Smooth muscle cell (in vitro differentiated cells): Measurements from ENCODE around the gene ESRP2. TPM values are rescaled to one million over a fixed set of nuclear protein-coding genes. Genes with fewer than 3 reads are reported as not detected.

Experiments used
- DNase-seq: peaks from one replicate; lab custom pipeline; 2025; ENCODE audit not compliant: unreplicated experiment; lab: John Stamatoyannopoulos, UW
- H2AFZ ChIP-seq: fragments of 200-600 bp; sonication (generic); 2 replicates; pipeline ENCODE4 v1.6.0; 2016; ENCODE audit warnings: antibody characterized with exemption, low read depth, mild to moderate bottlenecking
- H3F3A ChIP-seq: fragments of 200-600 bp; sonication (generic); 2 replicates; pipeline ENCODE4 v1.6.0; 2017; ENCODE audit warnings: antibody characterized with exemption, low read depth
- H3K27ac ChIP-seq: fragments of 200-600 bp; sonication (generic); 2 replicates; pipeline ENCODE4 v1.5.1; 2016; ENCODE audit warnings: low read depth, mild to moderate bottlenecking
- H3K27me3 ChIP-seq: fragments of 200-600 bp; sonication (generic); 2 replicates; pipeline ENCODE4 v1.6.1; 2016; ENCODE audit warnings: low read depth, mild to moderate bottlenecking
- H3K36me3 ChIP-seq: fragments of 200-600 bp; sonication (generic); 2 replicates; pipeline ENCODE4 v1.5.1; 2016; ENCODE audit warnings: low read depth
- H3K4me1 ChIP-seq: fragments of 200-600 bp; sonication (generic); 2 replicates; pipeline ENCODE4 v1.5.1; 2016; ENCODE audit warnings: low read depth
- H3K4me2 ChIP-seq: fragments of 200-600 bp; sonication (generic); 2 replicates; pipeline ENCODE4 v1.6.0; 2016; ENCODE audit warnings: mild to moderate bottlenecking
- H3K4me3 ChIP-seq: fragments of 200-600 bp; sonication (generic); 2 replicates; pipeline ENCODE4 v1.5.1; 2016; ENCODE audit warnings: mild to moderate bottlenecking
- H3K79me2 ChIP-seq: fragments of 200-600 bp; sonication (generic); 2 replicates; pipeline ENCODE4 v1.6.0; 2016; ENCODE audit warnings: low read depth, mild to moderate bottlenecking
- H3K9ac ChIP-seq: fragments of 200-600 bp; sonication (generic); 2 replicates; pipeline ENCODE4 v1.6.0; 2016; ENCODE audit warnings: low read depth
- H3K9me3 ChIP-seq: fragments of 200-600 bp; sonication (generic); replicated peaks from 2 replicates; pipeline ENCODE4 v1.5.1; 2016; ENCODE audit warnings: low read depth
- H4K20me1 ChIP-seq: fragments of 200-600 bp; sonication (generic); 2 replicates; pipeline ENCODE4 v1.6.0; 2016; ENCODE audit warnings: low read depth
- CTCF ChIP-seq: fragments of 200-600 bp; sonication (generic); IDR thresholded peaks from 2 replicates; pipeline ENCODE4 v1.5.1; 2017; ENCODE audit warnings: borderline replicate concordance, mild to moderate bottlenecking, antibody characterized with exemption; ENCODE audit not compliant: insufficient read depth, poor library complexity, severe bottlenecking
- WGBS: methylation state at CpG from one replicate; pipeline ENCODE4 v1.1.7; 2016; ENCODE audit warnings: low lambda C conversion rate; 5-methylcytosine and 5-hydroxymethylcytosine counted together
- polyA plus RNA-seq: library from polyadenylated mRNA; unstranded; fragments of >200 nt; fragmentation: Nextera tagmentation; extraction: Ambion mirVana; gene quantifications from 2 replicates; pipeline ENCODE4 v1.2.1, GENCODE V29; 2016
- total RNA-seq: library from RNA; depleted of rRNA; stranded (reverse); fragments of >200 nt; gene quantifications from 2 replicates; pipeline ENCODE4 v1.2.3, GENCODE V29; 2014

ESRP2 gene
- total and polyA plus RNA-seq, 2 experiments from 2014 or later = 2.7 to 8.5 TPM

- DNase-seq = no peak
- Histone ChIP-seq H3K79me2 (no peaks in the 10 kb centered on the region), H3K4me3 (peak overlapping the region; percentile 56), H3K9ac (peak overlapping the region; percentile 70), H4K20me1 (peaks cover 7% of the 10 kb centered on the region), H3K36me3 (no peaks in the 10 kb centered on the region), H3K27ac (peak overlapping the region; percentile 75), H3K4me1 (peaks cover 21% of the 10 kb centered on the region), H3K9me3 (no peaks in the 10 kb centered on the region), H2AFZ (peak overlapping the region; percentile 89), H3K27me3 (peaks cover 17% of the 10 kb centered on the region), H3K4me2 (peak overlapping the region; percentile 89), H3F3A (peaks cover 16% of the 10 kb centered on the region)
- no peak for TF ChIP-seq CTCF
- WGBS = 26% methylated on average over 20 of the region's 20 CpGs
These were observed 2.1 kb upstream of the ESRP2 start for GRCh38 chr16:68238029-68238345.

- H3K4me1 ChIP-seq = peaks cover 21% of the 10 kb centered on the region
- H2AFZ ChIP-seq = peak overlapping the region; percentile 89
- H4K20me1 ChIP-seq = peaks cover 7% of the 10 kb centered on the region
- no peaks in the 10 kb centered on the region for H3K36me3 ChIP-seq
- peaks cover 16% of the 10 kb centered on the region for H3F3A ChIP-seq
- H3K27me3 ChIP-seq = peaks cover 17% of the 10 kb centered on the region
- peak overlapping the region; percentile 83 for H3K27ac ChIP-seq
- DNase-seq = peak; percentile 88
- under 1% methylated on average over 71 of the region's 72 CpGs for WGBS
- H3K4me2 ChIP-seq = peak overlapping the region; percentile 92
- peak overlapping the region; percentile 70 for H3K9ac ChIP-seq
- H3K4me3 ChIP-seq = peak overlapping the region; percentile 60
- TF ChIP-seq CTCF = no peak
- no peaks in the 10 kb centered on the region for H3K79me2 ChIP-seq
- H3K9me3 ChIP-seq = no peaks in the 10 kb centered on the region
These were observed 1.5 kb upstream of the ESRP2 start for GRCh38 chr16:68237243-68238028.

GRCh38 chr16:68236826-68237242 is 907 bp upstream of the ESRP2 start:
- 3% methylated on average over 21 of the region's 21 CpGs for WGBS
- Histone ChIP-seq H3K4me1 (peaks cover 21% of the 10 kb centered on the region), H3K4me3 (peak overlapping the region; percentile 60), H3K4me2 (peak overlapping the region; percentile 92), H3K27ac (peak overlapping the region; percentile 83), H3K79me2 (no peaks in the 10 kb centered on the region), H3K36me3 (no peaks in the 10 kb centered on the region), H3K9ac (peak overlapping the region; percentile 69), H3K27me3 (peaks cover 17% of the 10 kb centered on the region), H2AFZ (peak overlapping the region; percentile 58), H4K20me1 (peaks cover 7% of the 10 kb centered on the region), H3F3A (peaks cover 16% of the 10 kb centered on the region), H3K9me3 (no peaks in the 10 kb centered on the region)
- no peak for TF ChIP-seq CTCF
- DNase-seq = no peak
